GM12878 (cell line): ENCODE measurements around the gene CKLF. TPM values are rescaled to one million over a fixed set of nuclear protein-coding genes. Genes with fewer than 3 reads are reported as not detected.

ENCODE experiments used
- ATAC-seq: fragments of 200-7000 bp; cut with Tn5 transposase; 3 replicates; pipeline ENCODE4 v1.9.1; 2020; ENCODE audit warnings: mild to moderate bottlenecking, moderate library complexity
- BruUV-seq: library from RNA; stranded (reverse); fragments of 400-500 nt; replicated peaks from 2 replicates; lab custom pipeline; 2021; lab: Mats Ljungman, UMichigan
- CTCF ChIA-PET: fragments of 300-600 bp; sonication (Branson Sonifier 250); formaldehyde crosslinking; extraction: SDS; loops from one replicate; lab custom pipeline; 2021; ENCODE audit warnings: inconsistent platforms; lab: Yijun Ruan, JAX
- POLR2A ChIA-PET: fragments of 350-600 bp; formaldehyde crosslinking; extraction: SDS; loops from one replicate; lab custom pipeline; 2021; ENCODE audit warnings: inconsistent platforms; lab: Charles Lee
- RAD21 ChIA-PET: fragments of 300-600 bp; sonication (Branson Sonifier 250); formaldehyde crosslinking; loops from one replicate; lab custom pipeline; 2023; ENCODE audit warnings: antibody characterized with exemption; ENCODE audit not compliant: unreplicated experiment; lab: Charles Lee
- SMC1A ChIA-PET: fragments of 300-600 bp; sonication (Branson Sonifier 250); formaldehyde crosslinking; loops from one replicate; lab custom pipeline; 2023; ENCODE audit not compliant: unreplicated experiment, uncharacterized antibody; lab: Charles Lee
- DNase-seq: peaks from one replicate; pipeline ENCODE4 v3.0.0-alpha.2; 2011; ENCODE audit warnings: low read depth, low spot score
- FAIRE-seq: peaks from 3 replicates; lab custom pipeline; 2011; peaks lifted over from hg19 to GRCh38; lab: Jason Lieb, UNC
- H2AFZ ChIP-seq: 2 replicates; pipeline ENCODE4 v1.6.0; 2011; ENCODE audit warnings: low read depth, low read length, control low read depth; ENCODE audit not compliant: control insufficient read depth
- H3K27ac ChIP-seq: 2 replicates; pipeline ENCODE4 v1.5.1; 2011; ENCODE audit warnings: control low read depth; ENCODE audit not compliant: control insufficient read depth, insufficient read depth
- H3K27me3 ChIP-seq, 2 experiments: replicated peaks in 1 of 2; 2 replicates each; pipeline versions ENCODE4 v1.6.0 to v1.6.1; 2011; ENCODE audit warnings: low read length in 1 of 2; ENCODE audit not compliant: control insufficient read depth in 2 of 2, insufficient read depth in 2 of 2
- H3K36me3 ChIP-seq, 2 experiments: 2 replicates each; pipeline ENCODE4 v1.5.1; 2011; ENCODE audit warnings: low read length in 1 of 2; ENCODE audit not compliant: control insufficient read depth in 2 of 2, insufficient read depth in 2 of 2
- H3K4me1 ChIP-seq: 2 replicates; pipeline ENCODE4 v1.6.1; 2011; ENCODE audit warnings: mild to moderate bottlenecking, low read length, moderate library complexity, mixed read lengths; ENCODE audit not compliant: control insufficient read depth, insufficient read depth
- H3K4me2 ChIP-seq: 2 replicates; pipeline ENCODE4 v1.6.0; 2011; ENCODE audit warnings: control low read depth; ENCODE audit not compliant: control insufficient read depth, insufficient read depth
- H3K4me3 ChIP-seq: fragments of 200-600 bp; sonication (generic); 2 replicates; pipeline ENCODE4 v1.5.1; 2016
- H3K79me2 ChIP-seq: 2 replicates; pipeline ENCODE4 v1.6.0; 2011; ENCODE audit warnings: low read length; ENCODE audit not compliant: control insufficient read depth, insufficient read depth
- H3K9ac ChIP-seq: 2 replicates; pipeline ENCODE4 v1.8.0; 2011; ENCODE audit warnings: low read length, control low read depth, mixed read lengths; ENCODE audit not compliant: control insufficient read depth, insufficient read depth
- H3K9me3 ChIP-seq: replicated peaks from 3 replicates; pipeline ENCODE4 v1.5.1; 2011; ENCODE audit warnings: mild to moderate bottlenecking, low read length; ENCODE audit not compliant: control insufficient read depth, insufficient read depth
- H4K20me1 ChIP-seq: 2 replicates; pipeline ENCODE4 v1.6.0; 2011; ENCODE audit not compliant: control insufficient read depth, insufficient read depth
- BRCA1 ChIP-seq: IDR thresholded peaks from 2 replicates; pipeline ENCODE4 v1.6.1; 2011; ENCODE audit warnings: low read depth, low read length, improper control_type of control experiment
- ETV6 ChIP-seq, 2 experiments: fragments of 450-650 bp in 1 of 2; IDR thresholded peaks in 1 of 2; conservative IDR thresholded peaks in 1 of 2; 2 replicates each; pipeline ENCODE4 v1.6.1; 2014; ENCODE audit warnings: antibody characterized with exemption in 1 of 2, borderline replicate concordance in 1 of 2, low read depth in 1 of 2, mild to moderate bottlenecking in 1 of 2, moderate library complexity in 1 of 2
- IKZF2 ChIP-seq, 2 experiments: fragments of 450-650 bp; IDR thresholded peaks; 2 replicates each; pipeline ENCODE4 v1.6.1; 2017; ENCODE audit warnings: mild to moderate bottlenecking in 2 of 2, moderate library complexity in 2 of 2
- KAT2A ChIP-seq: conservative IDR thresholded peaks from 2 replicates; pipeline ENCODE4 v1.6.1; 2011; ENCODE audit warnings: low read depth, low read length; ENCODE audit not compliant: control insufficient read depth
- MEF2B ChIP-seq: fragments of 450-650 bp; IDR thresholded peaks from 2 replicates; pipeline ENCODE4 v1.6.1; 2018; ENCODE audit warnings: mild to moderate bottlenecking, moderate library complexity; ENCODE audit not compliant: partially characterized antibody, poor library complexity, severe bottlenecking
- NBN ChIP-seq: fragments of 450-650 bp; IDR thresholded peaks from 2 replicates; pipeline ENCODE4 v1.6.1; 2016
- RBBP5 ChIP-seq: fragments of 200-600 bp; sonication (generic); conservative IDR thresholded peaks from 2 replicates; pipeline ENCODE4 v1.6.1; 2016
- RCOR1 ChIP-seq: conservative IDR thresholded peaks from 2 replicates; pipeline ENCODE4 v1.6.1; 2012; ENCODE audit warnings: low read depth, low read length, improper control_type of control experiment
- WGBS: methylation state at CpG from one replicate; pipeline ENCODE4 v1.1.6; 2016; ENCODE audit warnings: low lambda C conversion rate; ENCODE audit not compliant: insufficient replicate concordance, insufficient coverage; ENCODE audit errors: missing lambda C conversion rate; 5-methylcytosine and 5-hydroxymethylcytosine counted together
- in situ Hi-C: fragments of 300-500 bp; cut with MboI; formaldehyde crosslinking; loops from 9 replicates; pipeline ENCODE4 v1.14.3; 2018; ENCODE audit warnings: mixed read lengths
- intact Hi-C: fragments of 100-400 bp; cut with micrococcal nuclease; formaldehyde crosslinking; loops from one replicate; pipeline ENCODE4 v1.14.2; 2022; ENCODE audit not compliant: unreplicated experiment
- polyA plus RNA-seq, 11 experiments: library from polyadenylated mRNA; depleted of rRNA in 4 of 11; unstranded in 6 of 11; stranded (reverse) in 5 of 11; fragments of >200 nt; fragmentation: Nextera tagmentation in 4 of 11; fragmentation: Illumina TruSeq in 1 of 11; extraction: Ambion mirVana in 4 of 11; extraction: Trizol in 1 of 11; gene quantifications; 1 replicate in 1 of 11; 2 replicates in 10 of 11; pipeline versions ENCODE4 v1.2.1 to v1.2.3, GENCODE V29; 2011 to 2016; ENCODE audit warnings: inconsistent platforms in 2 of 11, missing spikeins in 2 of 11, low read depth in 1 of 11
- total RNA-seq, 4 experiments: library from RNA; depleted of rRNA in 3 of 4; stranded (reverse); fragments of >200 nt in 3 of 4; fragmentation: Illumina TruSeq in 1 of 4; extraction: Trizol in 1 of 4; gene quantifications; 2 replicates each; pipeline versions ENCODE4 v1.2.1 to v1.2.3, GENCODE V29; 2013 to 2021
- TF ChIP-seq, protein P1 (sequence below): fragments of 450-650 bp; IDR thresholded peaks from 2 replicates; pipeline ENCODE4 v1.6.1; 2016; ENCODE audit warnings: mild to moderate bottlenecking
- TF ChIP-seq, protein P2 (sequence below): fragments of 150-350 bp; IDR thresholded peaks from 2 replicates; pipeline ENCODE4 v1.6.1; 2016; ENCODE audit warnings: low read depth, low read length
- TF ChIP-seq, protein P3 (sequence below): fragments of 450-650 bp; IDR thresholded peaks from 2 replicates; pipeline ENCODE4 v1.6.1; 2017; ENCODE audit warnings: low read depth, mild to moderate bottlenecking, moderate library complexity
- TF ChIP-seq, protein P4 (sequence below): fragments of 450-650 bp; IDR thresholded peaks from 2 replicates; pipeline ENCODE4 v1.6.1; 2014; ENCODE audit warnings: mild to moderate bottlenecking

Gene CKLF
- total and polyA plus RNA-seq, 10 of the 15 experiments (the other 5 are each of a cell fraction or from before 2014, with no cell fraction given) = 40.8 to 193 (median 109) TPM

DNA sequence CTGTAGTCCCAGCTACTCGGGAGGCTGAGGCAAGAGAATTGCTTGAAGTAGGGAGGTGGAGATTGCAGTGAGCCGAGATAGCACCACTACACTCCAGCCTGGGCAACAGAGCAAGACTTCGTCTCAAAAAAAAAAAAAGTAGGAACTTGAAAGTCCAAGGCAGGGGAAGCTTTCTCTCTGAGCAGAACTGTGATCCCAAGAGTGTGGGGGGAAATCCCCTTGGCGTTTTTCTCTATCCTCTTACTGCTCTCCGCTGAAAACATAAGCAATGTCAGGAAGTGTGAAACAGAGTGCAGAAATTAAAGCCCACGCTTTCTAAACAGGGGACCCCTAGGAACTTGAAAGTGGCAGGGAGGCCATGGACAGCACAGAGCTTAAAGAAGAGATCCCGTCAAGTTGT is 42.4 kb downstream of the CKLF start:
- no peak overlapping the region for H3K9ac ChIP-seq
- RAD21 ChIA-PET = interaction anchor here (0.6 to 1.2 kb wide), 3 partner anchors 38 to 286 kb away, joined by 3 to 4 read pairs (median 4); no protein-coding TSS in a partner anchor
- H3K27me3 ChIP-seq = peaks cover 0 to 4% of the 10 kb centered on the region in 2 experiments; a peak in 1 of 4 replicates
- no peak overlapping the region for H2AFZ ChIP-seq
- H4K20me1 ChIP-seq = no peaks in the 10 kb centered on the region
- no peaks in the 10 kb centered on the region for H3K79me2 ChIP-seq
- CTCF ChIA-PET = interaction anchor here (0.9 to 2.8 kb wide), 5 partner anchors 9 to 236 kb away, joined by 3 to 9 read pairs (median 3); partner anchors contain the start of gene NAE1
- H3K27ac ChIP-seq = no peak overlapping the region
- ATAC-seq (peak; percentile 45), DNase-seq (no peak), FAIRE-seq (no peak)
- H3K36me3 ChIP-seq = no peaks in the 10 kb centered on the region
- no peaks in the 10 kb centered on the region; the same call in 2 of the 3 replicates for H3K9me3 ChIP-seq
- H3K4me2 ChIP-seq = no peak overlapping the region
- no TSS peak for BruUV-seq
- POLR2A ChIA-PET = interaction anchor here (0.5 to 0.7 kb wide), 4 partner anchors 38 to 372 kb away, joined by 3 to 4 read pairs (median 4); no protein-coding TSS in a partner anchor
- H3K4me3 ChIP-seq = no peak overlapping the region
- H3K4me1 ChIP-seq = peaks cover 12% of the 10 kb centered on the region
- intact Hi-C loops (no loop called here), in situ Hi-C loops (no loop called here)
- no peak for TF ChIP-seq KAT2A
- TF ChIP-seq, protein P1, sequence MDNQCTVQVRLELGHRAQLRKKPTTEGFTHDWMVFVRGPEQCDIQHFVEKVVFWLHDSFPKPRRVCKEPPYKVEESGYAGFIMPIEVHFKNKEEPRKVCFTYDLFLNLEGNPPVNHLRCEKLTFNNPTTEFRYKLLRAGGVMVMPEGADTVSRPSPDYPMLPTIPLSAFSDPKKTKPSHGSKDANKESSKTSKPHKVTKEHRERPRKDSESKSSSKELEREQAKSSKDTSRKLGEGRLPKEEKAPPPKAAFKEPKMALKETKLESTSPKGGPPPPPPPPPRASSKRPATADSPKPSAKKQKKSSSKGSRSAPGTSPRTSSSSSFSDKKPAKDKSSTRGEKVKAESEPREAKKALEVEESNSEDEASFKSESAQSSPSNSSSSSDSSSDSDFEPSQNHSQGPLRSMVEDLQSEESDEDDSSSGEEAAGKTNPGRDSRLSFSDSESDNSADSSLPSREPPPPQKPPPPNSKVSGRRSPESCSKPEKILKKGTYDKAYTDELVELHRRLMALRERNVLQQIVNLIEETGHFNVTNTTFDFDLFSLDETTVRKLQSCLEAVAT = 0 out of 2 replicates have a peak, but pooled peaks have one; percentile 15
- TF ChIP-seq BRCA1 = no peak
- TF ChIP-seq, protein P2, sequence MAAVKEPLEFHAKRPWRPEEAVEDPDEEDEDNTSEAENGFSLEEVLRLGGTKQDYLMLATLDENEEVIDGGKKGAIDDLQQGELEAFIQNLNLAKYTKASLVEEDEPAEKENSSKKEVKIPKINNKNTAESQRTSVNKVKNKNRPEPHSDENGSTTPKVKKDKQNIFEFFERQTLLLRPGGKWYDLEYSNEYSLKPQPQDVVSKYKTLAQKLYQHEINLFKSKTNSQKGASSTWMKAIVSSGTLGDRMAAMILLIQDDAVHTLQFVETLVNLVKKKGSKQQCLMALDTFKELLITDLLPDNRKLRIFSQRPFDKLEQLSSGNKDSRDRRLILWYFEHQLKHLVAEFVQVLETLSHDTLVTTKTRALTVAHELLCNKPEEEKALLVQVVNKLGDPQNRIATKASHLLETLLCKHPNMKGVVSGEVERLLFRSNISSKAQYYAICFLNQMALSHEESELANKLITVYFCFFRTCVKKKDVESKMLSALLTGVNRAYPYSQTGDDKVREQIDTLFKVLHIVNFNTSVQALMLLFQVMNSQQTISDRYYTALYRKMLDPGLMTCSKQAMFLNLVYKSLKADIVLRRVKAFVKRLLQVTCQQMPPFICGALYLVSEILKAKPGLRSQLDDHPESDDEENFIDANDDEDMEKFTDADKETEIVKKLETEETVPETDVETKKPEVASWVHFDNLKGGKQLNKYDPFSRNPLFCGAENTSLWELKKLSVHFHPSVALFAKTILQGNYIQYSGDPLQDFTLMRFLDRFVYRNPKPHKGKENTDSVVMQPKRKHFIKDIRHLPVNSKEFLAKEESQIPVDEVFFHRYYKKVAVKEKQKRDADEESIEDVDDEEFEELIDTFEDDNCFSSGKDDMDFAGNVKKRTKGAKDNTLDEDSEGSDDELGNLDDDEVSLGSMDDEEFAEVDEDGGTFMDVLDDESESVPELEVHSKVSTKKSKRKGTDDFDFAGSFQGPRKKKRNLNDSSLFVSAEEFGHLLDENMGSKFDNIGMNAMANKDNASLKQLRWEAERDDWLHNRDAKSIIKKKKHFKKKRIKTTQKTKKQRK = no peak
- no peak for TF ChIP-seq ETV6 (conservative IDR thresholded peaks at IDR 0.05 in 1 of 2, IDR thresholded peaks at IDR 0.05 in 1 of 2; ENCODE audit: borderline replicate concordance in 1 of 2, low read depth in 1 of 2)
- no peak for TF ChIP-seq RBBP5
- TF ChIP-seq, protein P3, sequence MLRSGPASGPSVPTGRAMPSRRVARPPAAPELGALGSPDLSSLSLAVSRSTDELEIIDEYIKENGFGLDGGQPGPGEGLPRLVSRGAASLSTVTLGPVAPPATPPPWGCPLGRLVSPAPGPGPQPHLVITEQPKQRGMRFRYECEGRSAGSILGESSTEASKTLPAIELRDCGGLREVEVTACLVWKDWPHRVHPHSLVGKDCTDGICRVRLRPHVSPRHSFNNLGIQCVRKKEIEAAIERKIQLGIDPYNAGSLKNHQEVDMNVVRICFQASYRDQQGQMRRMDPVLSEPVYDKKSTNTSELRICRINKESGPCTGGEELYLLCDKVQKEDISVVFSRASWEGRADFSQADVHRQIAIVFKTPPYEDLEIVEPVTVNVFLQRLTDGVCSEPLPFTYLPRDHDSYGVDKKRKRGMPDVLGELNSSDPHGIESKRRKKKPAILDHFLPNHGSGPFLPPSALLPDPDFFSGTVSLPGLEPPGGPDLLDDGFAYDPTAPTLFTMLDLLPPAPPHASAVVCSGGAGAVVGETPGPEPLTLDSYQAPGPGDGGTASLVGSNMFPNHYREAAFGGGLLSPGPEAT = peak; percentile 30; the same call in 1 of the 2 replicates
- TF ChIP-seq MEF2B = no peak
- TF ChIP-seq, protein P4, sequence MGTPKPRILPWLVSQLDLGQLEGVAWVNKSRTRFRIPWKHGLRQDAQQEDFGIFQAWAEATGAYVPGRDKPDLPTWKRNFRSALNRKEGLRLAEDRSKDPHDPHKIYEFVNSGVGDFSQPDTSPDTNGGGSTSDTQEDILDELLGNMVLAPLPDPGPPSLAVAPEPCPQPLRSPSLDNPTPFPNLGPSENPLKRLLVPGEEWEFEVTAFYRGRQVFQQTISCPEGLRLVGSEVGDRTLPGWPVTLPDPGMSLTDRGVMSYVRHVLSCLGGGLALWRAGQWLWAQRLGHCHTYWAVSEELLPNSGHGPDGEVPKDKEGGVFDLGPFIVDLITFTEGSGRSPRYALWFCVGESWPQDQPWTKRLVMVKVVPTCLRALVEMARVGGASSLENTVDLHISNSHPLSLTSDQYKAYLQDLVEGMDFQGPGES = no peak
- no peak for TF ChIP-seq RCOR1
- peak in 1 of 2 experiments; percentile 20; a peak in 1 of 4 replicates for TF ChIP-seq IKZF2 (IDR thresholded peaks at IDR 0.05)
- TF ChIP-seq NBN = 0 out of 2 replicates have a peak, but pooled peaks have one; percentile 25
- SMC1A ChIA-PET = interaction anchor here (1.4 to 2.0 kb wide), 2 partner anchors 8 to 32 kb away, joined by 3 to 8 read pairs; no protein-coding TSS in a partner anchor
- 5% methylated on average over 7 of the region's 7 CpGs for WGBS
